Endodermal cell (in vitro differentiated cells): ENCODE results near the gene SFXN1. TPM values are rescaled to one million over a fixed set of nuclear protein-coding genes. Genes with fewer than 3 reads are reported as not detected.

Experiments
- DNase-seq: peaks from one replicate; pipeline ENCODE4 v3.0.0-alpha.2; 2017
- H3K27ac ChIP-seq: 2 replicates; pipeline ENCODE4 v1.5.1; 2013; ENCODE audit warnings: mild to moderate bottlenecking, low read depth, low read length, moderate library complexity
- H3K27me3 ChIP-seq: 2 replicates; pipeline ENCODE4 v1.6.1; 2013; ENCODE audit warnings: mild to moderate bottlenecking, low read length, moderate library complexity; ENCODE audit not compliant: insufficient read depth, control insufficient read depth, poor library complexity, severe bottlenecking
- H3K36me3 ChIP-seq: 2 replicates; pipeline ENCODE4 v1.7.0; 2013; ENCODE audit warnings: mild to moderate bottlenecking, low read length, moderate library complexity; ENCODE audit not compliant: control insufficient read depth, insufficient read depth
- H3K4me1 ChIP-seq: one replicate; pipeline ENCODE4 v1.7.0; 2013; ENCODE audit warnings: low read length; ENCODE audit not compliant: control insufficient read depth, insufficient read depth
- H3K4me3 ChIP-seq: 2 replicates; pipeline ENCODE4 v1.5.1; 2013; ENCODE audit warnings: mild to moderate bottlenecking, low read length, moderate library complexity
- H3K9ac ChIP-seq: 2 replicates; pipeline ENCODE4 v1.6.1; 2013; ENCODE audit warnings: mild to moderate bottlenecking, low read length, moderate library complexity; ENCODE audit not compliant: poor library complexity, severe bottlenecking; ENCODE audit errors: extremely low read depth
- H3K9me3 ChIP-seq: 2 replicates; pipeline ENCODE4 v1.6.1; 2013; ENCODE audit warnings: mild to moderate bottlenecking, low read length, moderate library complexity; ENCODE audit not compliant: control insufficient read depth
- H3K27ac Mint-ChIP-seq: 2 replicates; pipeline ENCODE4 v1.8.0; 2020; ENCODE audit warnings: mixed read lengths
- H3K27me3 Mint-ChIP-seq: 2 replicates; pipeline ENCODE4 v1.8.0; 2021; ENCODE audit warnings: mild to moderate bottlenecking, mixed read lengths; ENCODE audit not compliant: insufficient read depth
- H3K36me3 Mint-ChIP-seq: 2 replicates; pipeline ENCODE4 v1.8.0; 2020; ENCODE audit warnings: low read depth, mixed read lengths
- H3K4me1 Mint-ChIP-seq: 2 replicates; pipeline ENCODE4 v1.8.0; 2020; ENCODE audit warnings: mixed read lengths
- H3K4me3 Mint-ChIP-seq: 2 replicates; pipeline ENCODE4 v1.8.0; 2020; ENCODE audit warnings: mild to moderate bottlenecking, moderate library complexity, mixed read lengths
- H3K9me3 Mint-ChIP-seq: 2 replicates; pipeline ENCODE4 v1.8.0; 2020; ENCODE audit warnings: mild to moderate bottlenecking, mixed read lengths
- WGBS, 2 experiments: methylation state at CpG; one replicate each; pipeline versions ENCODE4 v1.1.5 to v1.1.7; 2013; ENCODE audit warnings: missing lambda C conversion rate in 2 of 2, mixed read lengths in 1 of 2; ENCODE audit not compliant: insufficient coverage in 1 of 2, insufficient read length in 1 of 2; 5-methylcytosine and 5-hydroxymethylcytosine counted together
- total RNA-seq, 2 donors: library from RNA; stranded (reverse); fragmentation: NEBNext Ultra II Directional in 1 of 2; extraction: Animal tissue kit (Norgen Biotek cat#: 25700) in 1 of 2; gene quantifications; 2 replicates in 1 of 2; 3 replicates in 1 of 2; pipeline ENCODE4 v1.2.1, GENCODE V29; 2021
- TF ChIP-seq, protein P1 (sequence below): fragments of 200-600 bp; sonication (generic); conservative IDR thresholded peaks from 2 replicates; pipeline ENCODE4 v1.5.0; 2021; ENCODE audit warnings: antibody characterized with exemption, mild to moderate bottlenecking

SFXN1 gene
- total RNA-seq, 2 donors from 2014 or later: 122 to 154 TPM

DNA sequence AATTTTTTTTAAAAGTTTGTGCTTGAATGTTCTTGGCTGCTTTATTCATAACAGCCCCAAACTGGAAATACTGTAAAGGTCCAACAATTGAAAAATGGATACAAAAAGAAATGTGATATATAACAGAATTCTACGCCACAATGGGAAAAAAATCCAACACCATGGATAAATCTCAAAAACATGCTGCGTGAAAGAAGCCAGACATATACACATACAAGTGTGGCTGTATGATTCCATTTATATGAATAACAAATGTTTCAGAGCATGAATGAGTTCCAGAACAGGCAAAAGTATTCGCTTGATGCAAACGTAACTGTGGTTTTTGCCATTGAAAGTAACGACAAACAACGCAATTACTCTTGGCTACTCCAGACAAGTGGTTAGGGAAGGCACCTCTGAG lies 7.2 kb upstream of the SFXN1 start:
- Histone ChIP-seq H3K4me1 (peaks cover 9% of the 10 kb centered on the region), H3K27me3 (no peaks in the 10 kb centered on the region), H3K4me3 (no peak overlapping the region), H3K36me3 (no peaks in the 10 kb centered on the region), H3K9me3 (no peaks in the 10 kb centered on the region), H3K9ac (no peak overlapping the region), H3K27ac (no peak overlapping the region)
- Mint-ChIP-seq H3K9me3 (no peaks in the 10 kb centered on the region), H3K4me1 (peaks cover 36% of the 10 kb centered on the region), H3K27ac (no peak overlapping the region), H3K27me3 (peaks cover 12% of the 10 kb centered on the region), H3K4me3 (no peak overlapping the region), H3K36me3 (no peaks in the 10 kb centered on the region)
- 98 to 100% methylated on average over 4 to 6 of the region's 6 CpGs for WGBS, 2 experiments
- DNase-seq: no peak
- TF ChIP-seq, protein P1, sequence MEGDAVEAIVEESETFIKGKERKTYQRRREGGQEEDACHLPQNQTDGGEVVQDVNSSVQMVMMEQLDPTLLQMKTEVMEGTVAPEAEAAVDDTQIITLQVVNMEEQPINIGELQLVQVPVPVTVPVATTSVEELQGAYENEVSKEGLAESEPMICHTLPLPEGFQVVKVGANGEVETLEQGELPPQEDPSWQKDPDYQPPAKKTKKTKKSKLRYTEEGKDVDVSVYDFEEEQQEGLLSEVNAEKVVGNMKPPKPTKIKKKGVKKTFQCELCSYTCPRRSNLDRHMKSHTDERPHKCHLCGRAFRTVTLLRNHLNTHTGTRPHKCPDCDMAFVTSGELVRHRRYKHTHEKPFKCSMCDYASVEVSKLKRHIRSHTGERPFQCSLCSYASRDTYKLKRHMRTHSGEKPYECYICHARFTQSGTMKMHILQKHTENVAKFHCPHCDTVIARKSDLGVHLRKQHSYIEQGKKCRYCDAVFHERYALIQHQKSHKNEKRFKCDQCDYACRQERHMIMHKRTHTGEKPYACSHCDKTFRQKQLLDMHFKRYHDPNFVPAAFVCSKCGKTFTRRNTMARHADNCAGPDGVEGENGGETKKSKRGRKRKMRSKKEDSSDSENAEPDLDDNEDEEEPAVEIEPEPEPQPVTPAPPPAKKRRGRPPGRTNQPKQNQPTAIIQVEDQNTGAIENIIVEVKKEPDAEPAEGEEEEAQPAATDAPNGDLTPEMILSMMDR: no peak

GRCh38 chr5:175471628-175472027 lies 6.7 kb upstream of the SFXN1 start:
- Mint-ChIP-seq H3K27ac (no peak overlapping the region), H3K4me3 (no peak overlapping the region), H3K4me1 (peaks cover 32% of the 10 kb centered on the region), H3K36me3 (no peaks in the 10 kb centered on the region), H3K9me3 (no peaks in the 10 kb centered on the region), H3K27me3 (peaks cover 16% of the 10 kb centered on the region)
- no peak overlapping the region for H3K9ac ChIP-seq
- no peak overlapping the region for H3K4me3 ChIP-seq
- H3K36me3 ChIP-seq: no peaks in the 10 kb centered on the region
- no peak overlapping the region for H3K27ac ChIP-seq
- TF ChIP-seq, protein P1: no peak
- no peaks in the 10 kb centered on the region for H3K27me3 ChIP-seq
- WGBS, 2 experiments: 77 to 85% methylated on average over 6 of the region's 6 CpGs
- no peaks in the 10 kb centered on the region for H3K9me3 ChIP-seq
- H3K4me1 ChIP-seq: peaks cover 9% of the 10 kb centered on the region
- no peak for DNase-seq

DNA sequence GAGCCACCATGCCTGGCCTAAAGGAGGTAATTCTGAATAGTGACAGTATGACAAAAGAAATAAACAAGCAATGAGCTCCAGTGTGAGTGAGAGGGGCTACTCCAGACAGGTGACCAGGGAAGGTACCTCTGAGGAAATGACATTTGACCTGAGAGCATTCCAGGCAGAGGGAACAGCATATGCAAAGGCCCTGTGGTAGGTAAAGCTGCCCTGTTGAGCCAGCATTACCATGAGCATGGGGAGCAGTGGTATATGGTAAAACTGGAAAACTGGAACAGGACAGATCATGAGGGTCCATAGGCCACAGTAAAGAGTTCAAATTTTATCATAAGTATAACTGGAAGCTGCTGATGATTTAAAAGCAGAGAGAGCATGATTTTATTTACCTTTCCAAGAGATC lies 6.0 kb upstream of the SFXN1 start:
- Mint-ChIP-seq H3K4me1 (peaks cover 26% of the 10 kb centered on the region), H3K4me3 (no peak overlapping the region), H3K27ac (no peak overlapping the region), H3K27me3 (peaks cover 23% of the 10 kb centered on the region), H3K9me3 (no peaks in the 10 kb centered on the region), H3K36me3 (no peaks in the 10 kb centered on the region)
- H3K27ac ChIP-seq: no peak overlapping the region
- H3K36me3 ChIP-seq: no peaks in the 10 kb centered on the region
- no peak overlapping the region for H3K4me3 ChIP-seq
- H3K9me3 ChIP-seq: no peaks in the 10 kb centered on the region
- no peak for DNase-seq
- TF ChIP-seq, protein P1: no peak
- H3K27me3 ChIP-seq: peaks cover 7% of the 10 kb centered on the region
- H3K4me1 ChIP-seq: peaks cover 6% of the 10 kb centered on the region
- H3K9ac ChIP-seq: no peak overlapping the region
